ENCODE measurements around the gene FGD5. TPM values are rescaled to one million over a fixed set of nuclear protein-coding genes. Genes with fewer than 3 reads are reported as not detected.

Gene FGD5
- total and polyA plus RNA-seq, 3 donors from 2014 or later: 14.4 to 17.8 (median 15.6) TPM

DNA sequence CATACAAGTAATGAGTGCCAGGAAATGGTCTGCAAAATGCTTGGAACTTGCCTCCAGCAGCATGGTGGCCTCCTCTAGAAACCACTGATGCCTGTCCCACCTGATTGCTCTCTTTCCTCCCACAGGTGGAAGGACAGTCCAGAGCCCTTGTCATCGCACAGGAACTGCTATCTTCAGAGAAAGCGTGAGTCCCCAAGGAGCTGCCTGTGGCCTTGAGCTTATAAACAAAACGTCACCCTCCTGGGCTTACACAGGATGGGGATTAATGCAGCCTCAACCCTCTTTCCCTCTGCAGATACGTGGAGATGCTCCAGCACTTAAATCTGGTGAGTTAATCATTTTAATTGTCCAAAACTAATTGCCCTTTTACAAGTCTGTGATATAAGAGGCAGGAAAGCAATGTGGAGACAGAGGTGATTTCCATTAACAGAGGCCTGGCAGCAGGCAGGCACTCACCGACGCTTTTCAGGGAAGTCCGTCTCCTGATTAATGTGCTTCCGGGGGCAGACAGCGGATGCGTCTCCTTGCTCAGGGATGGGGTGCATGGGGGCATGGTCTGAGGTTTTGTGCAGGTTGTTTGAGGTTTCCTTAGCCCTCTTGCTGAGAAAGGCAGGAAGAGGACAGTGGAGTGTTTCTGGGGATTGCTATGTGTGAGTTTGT lies 61.8 kb downstream of the FGD5 start:
- 63 to 79% methylated on average over 7 to 10 of the region's 10 CpGs for WGBS, 2 donors
- Histone ChIP-seq H3K27me3 (no peaks in the 10 kb centered on the region), H3K4me1 (no peaks in the 10 kb centered on the region), H3K27ac (no peak overlapping the region), H3K4me3 (no peak overlapping the region), H3K36me3 (ENCODE audit: low read depth, missing control alignments) (no peaks in the 10 kb centered on the region), H3K9me3 (no peaks in the 10 kb centered on the region)
- no peak for DNase-seq
- TF ChIP-seq CTCF (IDR thresholded peaks at IDR 0.05) (no peak), POLR2A (IDR thresholded peaks at IDR 0.05) (no peak)
- intact Hi-C loops (cut with DNase I; ENCODE audit: low total_unique reads): no loop called here

DNA sequence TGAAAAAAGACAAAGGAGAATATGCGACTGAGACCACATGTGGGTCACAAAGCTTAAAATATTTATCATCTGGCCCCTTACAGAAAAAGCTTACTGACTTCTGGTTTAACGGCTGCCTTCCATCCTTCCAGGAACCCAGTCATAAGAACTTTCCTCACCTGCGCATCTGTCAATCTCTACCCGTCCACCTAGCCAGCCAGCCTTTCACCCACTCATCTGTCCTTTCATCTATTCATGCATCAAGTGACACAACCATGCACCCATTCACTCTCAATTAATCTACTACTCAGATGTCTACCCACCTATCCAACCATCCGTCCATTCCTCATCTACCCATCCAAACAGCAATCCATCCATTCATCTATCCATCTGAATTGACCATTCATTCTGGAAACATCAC lies 64.5 kb downstream of the FGD5 start:
- no peaks in the 10 kb centered on the region for H3K9me3 ChIP-seq
- TF ChIP-seq CTCF (IDR thresholded peaks at IDR 0.05): no peak
- TF ChIP-seq POLR2A (IDR thresholded peaks at IDR 0.05): no peak
- no peak overlapping the region for H3K4me3 ChIP-seq
- no peaks in the 10 kb centered on the region for H3K27me3 ChIP-seq
- H3K4me1 ChIP-seq: no peaks in the 10 kb centered on the region
- H3K27ac ChIP-seq: no peak overlapping the region
- 90 to 95% methylated on average over 5 of the region's 5 CpGs for WGBS, 2 donors
- H3K36me3 ChIP-seq (ENCODE audit: low read depth, missing control alignments): no peaks in the 10 kb centered on the region
- intact Hi-C loops (cut with DNase I; ENCODE audit: low total_unique reads): no loop called here
- DNase-seq: no peak

DNA sequence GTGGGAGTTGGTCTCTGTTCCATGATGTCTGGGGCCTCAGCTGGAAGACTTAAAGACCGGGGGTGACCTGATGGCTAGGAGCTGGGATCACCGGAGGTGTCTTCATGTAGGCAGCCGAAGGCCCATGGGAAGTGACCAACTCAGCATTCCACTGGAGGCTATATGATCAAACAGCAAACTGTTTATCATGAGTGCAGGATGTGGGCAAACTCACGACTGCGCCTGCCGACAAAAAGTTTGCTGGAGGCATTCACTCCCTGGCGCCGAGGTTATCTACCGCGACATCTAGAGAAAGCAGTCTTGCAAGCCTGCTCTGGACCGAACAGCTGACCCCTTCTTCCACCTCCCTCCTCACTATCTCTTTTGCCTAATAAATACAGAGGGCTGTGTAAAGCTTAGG lies 65.9 kb downstream of the FGD5 start:
- no peaks in the 10 kb centered on the region for H3K4me1 ChIP-seq
- 70 to 75% methylated on average over 11 of the region's 11 CpGs for WGBS, 2 donors
- DNase-seq: no peak

GRCh38 chr3:14885307-14885706 lies 66.5 kb downstream of the FGD5 start:
- no peak for DNase-seq
- no peaks in the 10 kb centered on the region for H3K9me3 ChIP-seq
- H3K4me3 ChIP-seq: no peak overlapping the region
- 79 to 85% methylated on average over 12 to 13 of the region's 13 CpGs for WGBS, 2 donors
- H3K4me1 ChIP-seq: no peaks in the 10 kb centered on the region
- H3K27ac ChIP-seq: no peak overlapping the region
- intact Hi-C loops (cut with DNase I; ENCODE audit: low total_unique reads): no loop called here
- TF ChIP-seq POLR2A (IDR thresholded peaks at IDR 0.05): no peak
- no peak for TF ChIP-seq CTCF (IDR thresholded peaks at IDR 0.05)
- H3K27me3 ChIP-seq: no peaks in the 10 kb centered on the region
- no peaks in the 10 kb centered on the region for H3K36me3 ChIP-seq (ENCODE audit: low read depth, missing control alignments)

More for the DNA sequence above, 65.9 kb downstream of the FGD5 start:
- no peak for TF ChIP-seq CTCF (IDR thresholded peaks at IDR 0.05)
- TF ChIP-seq POLR2A (IDR thresholded peaks at IDR 0.05): no peak
- no peak overlapping the region for H3K4me3 ChIP-seq
- intact Hi-C loops (cut with DNase I; ENCODE audit: low total_unique reads): no loop called here
- no peaks in the 10 kb centered on the region for H3K27me3 ChIP-seq
- H3K9me3 ChIP-seq: no peaks in the 10 kb centered on the region
- H3K36me3 ChIP-seq (ENCODE audit: low read depth, missing control alignments): no peaks in the 10 kb centered on the region
- no peak overlapping the region for H3K27ac ChIP-seq

DNA sequence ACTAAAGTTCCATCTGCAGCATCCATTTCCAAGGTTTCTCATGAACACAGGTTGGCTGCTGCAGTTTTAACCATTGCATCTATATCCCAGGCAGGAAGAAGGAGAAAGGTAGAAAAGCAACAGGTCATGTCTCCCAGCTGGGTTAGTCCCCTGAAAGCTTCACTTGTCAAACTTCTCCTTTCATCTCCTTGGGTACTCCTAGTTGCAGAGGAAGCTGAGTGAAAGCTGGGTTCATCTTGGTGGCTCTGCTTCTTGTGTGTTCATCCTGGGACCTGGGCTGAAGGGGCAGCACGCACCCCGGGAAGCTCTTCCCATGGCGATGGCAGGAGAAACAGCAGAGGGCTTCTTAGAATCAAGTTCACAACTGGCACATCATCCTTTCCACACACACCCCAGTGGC lies 67.3 kb downstream of the FGD5 start:
- 92% methylated on average over 3 of the region's 3 CpGs for WGBS, 2 donors
- Histone ChIP-seq H3K27ac (no peak overlapping the region), H3K9me3 (no peaks in the 10 kb centered on the region), H3K4me3 (no peak overlapping the region), H3K27me3 (no peaks in the 10 kb centered on the region), H3K4me1 (no peaks in the 10 kb centered on the region), H3K36me3 (ENCODE audit: low read depth, missing control alignments) (no peaks in the 10 kb centered on the region)
- no peak for DNase-seq
- intact Hi-C loops (cut with DNase I; ENCODE audit: low total_unique reads): no loop called here
- no peak for TF ChIP-seq CTCF (IDR thresholded peaks at IDR 0.05)
- TF ChIP-seq POLR2A (IDR thresholded peaks at IDR 0.05): no peak
